Upper lobe of right lung (tissue), 1 donor: ENCODE measurements around the gene SARDH. TPM values are rescaled to one million over a fixed set of nuclear protein-coding genes. Genes with fewer than 3 reads are reported as not detected.

Experiments
- ATAC-seq: fragments of 200-7000 bp; cut with Tn5 transposase; one replicate; pipeline ENCODE4 v1.9.1; 2020; ENCODE audit warnings: mild to moderate bottlenecking, moderate library complexity
- DNase-seq: peaks from one replicate; pipeline ENCODE4 v3.0.0-alpha.2; 2020
- H3K27ac ChIP-seq: fragments of 200-600 bp; one replicate; pipeline ENCODE4 v1.8.0; 2022
- H3K27me3 ChIP-seq: fragments of 200-600 bp; one replicate; pipeline ENCODE4 v1.8.0; 2022; ENCODE audit warnings: mild to moderate bottlenecking
- H3K36me3 ChIP-seq: fragments of 200-600 bp; one replicate; pipeline ENCODE4 v1.8.0; 2022
- H3K4me1 ChIP-seq: fragments of 200-600 bp; one replicate; pipeline ENCODE4 v1.8.0; 2022
- H3K4me3 ChIP-seq: fragments of 200-600 bp; one replicate; pipeline ENCODE4 v1.8.0; 2022; ENCODE audit warnings: mild to moderate bottlenecking
- H3K9me3 ChIP-seq: fragments of 200-600 bp; one replicate; pipeline ENCODE4 v1.8.0; 2022
- CTCF ChIP-seq: fragments of 200-600 bp; IDR thresholded peaks from one replicate; pipeline ENCODE4 v1.8.0; 2022; ENCODE audit warnings: antibody characterized with exemption
- intact Hi-C: fragments of 100-400 bp; cut with DNase I; formaldehyde crosslinking; loops from one replicate; pipeline ENCODE4 v1.11.0; 2022
- total RNA-seq: library from RNA; stranded (reverse); fragmentation: NEBNext Ultra II Directional; extraction: Animal tissue kit (Norgen Biotek cat#: 25700); gene quantifications from one replicate; pipeline ENCODE4 v1.2.1, GENCODE V29; 2021
- donor health status: DM: no; HTN: yes; CAD: no; lungs with severe emphysema.

Gene SARDH
- total RNA-seq, 1 donor from 2014 or later, result 6.8 TPM

GRCh38 chr9:133777871-133778270 lies 39.7 kb upstream of the SARDH start:
- ATAC-seq (no peak), DNase-seq (no peak)
- H3K36me3 ChIP-seq, result peaks cover 36% of the 10 kb centered on the region

GRCh38 chr9:133777068-133777791 lies 39.1 kb upstream of the SARDH start:
- no peaks in the 10 kb centered on the region for H3K4me1 ChIP-seq
- TF ChIP-seq CTCF, result no peak
- peaks cover 36% of the 10 kb centered on the region for H3K36me3 ChIP-seq
- no peaks in the 10 kb centered on the region for H3K9me3 ChIP-seq
- intact Hi-C loops, result no loop called here
- no peak overlapping the region for H3K4me3 ChIP-seq
- H3K27me3 ChIP-seq, result no peaks in the 10 kb centered on the region
- ATAC-seq, result no peak
- H3K27ac ChIP-seq, result no peak overlapping the region
- DNase-seq, result no peak

More at GRCh38 chr9:133777871-133778270, 39.7 kb upstream of the SARDH start:
- Histone ChIP-seq H3K4me3 (no peak overlapping the region), H3K27ac (no peak overlapping the region), H3K4me1 (no peaks in the 10 kb centered on the region), H3K9me3 (no peaks in the 10 kb centered on the region), H3K27me3 (no peaks in the 10 kb centered on the region)
- TF ChIP-seq CTCF, result no peak
- intact Hi-C loops, result no loop called here

- Histone ChIP-seq H3K9me3 (no peaks in the 10 kb centered on the region), H3K27me3 (no peaks in the 10 kb centered on the region), H3K4me3 (no peak overlapping the region), H3K27ac (no peak overlapping the region), H3K4me1 (no peaks in the 10 kb centered on the region), H3K36me3 (peaks cover 36% of the 10 kb centered on the region)
- no peak for TF ChIP-seq CTCF
- DNase-seq (no peak), ATAC-seq (no peak)
- intact Hi-C loops, result no loop called here
Observed at GRCh38 chr9:133775951-133776905, 38.1 kb upstream of the SARDH start.

- DNase-seq, result no peak
- no peaks in the 10 kb centered on the region for H3K9me3 ChIP-seq
- no peak overlapping the region for H3K4me3 ChIP-seq
- H3K27ac ChIP-seq, result no peak overlapping the region
- H3K27me3 ChIP-seq, result no peaks in the 10 kb centered on the region
- no peak for TF ChIP-seq CTCF
- H3K36me3 ChIP-seq, result peaks cover 37% of the 10 kb centered on the region
- intact Hi-C loops, result no loop called here
- ATAC-seq, result no peak
- H3K4me1 ChIP-seq, result no peaks in the 10 kb centered on the region
Observed at GRCh38 chr9:133775291-133775690, 37.1 kb upstream of the SARDH start.

GRCh38 chr9:133774799-133775198 lies 36.6 kb upstream of the SARDH start:
- no peaks in the 10 kb centered on the region for H3K4me1 ChIP-seq
- ATAC-seq (no peak), DNase-seq (no peak)
- H3K27me3 ChIP-seq, result no peaks in the 10 kb centered on the region
- no peaks in the 10 kb centered on the region for H3K9me3 ChIP-seq
- intact Hi-C loops, result no loop called here
- TF ChIP-seq CTCF, result no peak
- peaks cover 42% of the 10 kb centered on the region for H3K36me3 ChIP-seq
- H3K27ac ChIP-seq, result no peak overlapping the region
- H3K4me3 ChIP-seq, result no peak overlapping the region
